Nucleus accumbens (tissue), 56 donors: ENCODE results near the gene MYZAP.

Experiments used
- DNase-seq, 56 donors: peaks; one replicate each; lab custom pipeline; 2025; lab: John Stamatoyannopoulos, UW

MYZAP gene

GRCh38 chr15:57731530-57732103, 139.9 kb downstream of the MYZAP start:
- DNase-seq, result no peak

GRCh38 chr15:57732526-57733331, 141.0 kb downstream of the MYZAP start:
- peak in 28 of 56 donors; percentile 2 to 70 (median 18) for DNase-seq

GRCh38 chr15:57734860-57735259, 143.2 kb downstream of the MYZAP start:
- no peak for DNase-seq
